ENCODE measurements around the gene CCR6. TPM values are rescaled to one million over a fixed set of nuclear protein-coding genes. Genes with fewer than 3 reads are reported as not detected.

The CCR6 gene
- total and polyA plus RNA-seq, 10 of the 15 experiments (the other 5 are each of a cell fraction or from before 2014, with no cell fraction given) = 2.2 to 7.6 (median 6.7) TPM

GRCh38 chr6:167153521-167153959 lies 30.6 kb downstream of the CCR6 start (continued):
- TF ChIP-seq PKNOX1 (IDR thresholded peaks at IDR 0.05) (no peak; the same call in 1 of the 2 replicates), NKRF (conservative IDR thresholded peaks at IDR 0.05) (no peak), SKIL (IDR thresholded peaks at IDR 0.05; ENCODE audit: low read depth, poor library complexity, severe bottlenecking) (peak; percentile 93), CBX3 (IDR thresholded peaks at IDR 0.05; ENCODE audit: borderline replicate concordance, low read depth) (no peak), SIX5 (IDR thresholded peaks at IDR 0.05; ENCODE audit: low read depth, low read length, severe bottlenecking) (no peak), EED (IDR thresholded peaks at IDR 0.05; ENCODE audit: low read depth) (peak; percentile 85), TARDBP (IDR thresholded peaks at IDR 0.05; ENCODE audit: borderline replicate concordance) (no peak), ZNF24 (IDR thresholded peaks at IDR 0.05) (no peak), MEF2B (IDR thresholded peaks at IDR 0.05; ENCODE audit: partially characterized antibody, poor library complexity, severe bottlenecking) (peak; percentile 98), IRF5 (IDR thresholded peaks at IDR 0.05; ENCODE audit: borderline replicate concordance) (no peak), BMI1 (IDR thresholded peaks at IDR 0.05; ENCODE audit: borderline replicate concordance) (no peak), YBX1 (IDR thresholded peaks at IDR 0.05) (no peak), SPI1 (IDR thresholded peaks at IDR 0.05; ENCODE audit: borderline replicate concordance, insufficient read depth, low read depth, low read length) (peak; percentile 85), BACH1 (IDR thresholded peaks at IDR 0.05; ENCODE audit: borderline replicate concordance) (peak; percentile 68; the same call in 1 of the 2 replicates), ASH2L (IDR thresholded peaks at IDR 0.05; ENCODE audit: borderline replicate concordance, low read depth) (no peak), NBN (IDR thresholded peaks at IDR 0.05) (peak; percentile 55; the same call in 1 of the 2 replicates), CHD4 (IDR thresholded peaks at IDR 0.05) (no peak), NR2C1 (IDR thresholded peaks at IDR 0.05) (no peak), NFYA (IDR thresholded peaks at IDR 0.05; ENCODE audit: borderline replicate concordance, low read depth, low read length) (no peak), PRDM15 (CRISPR knock-in tag; IDR thresholded peaks at IDR 0.05) (no peak), PAX5 (IDR thresholded peaks at IDR 0.05; ENCODE audit: borderline replicate concordance, low read depth, low read length) (peak; percentile 65; the same call in 1 of the 2 replicates)

All from GM12878 (cell line).